GM19239 (cell line): ENCODE data around the gene PTPRN2.

ENCODE experiments used
- DNase-seq: peaks from one replicate; pipeline ENCODE4 v3.0.0; 2011; ENCODE audit warnings: low spot score; ENCODE audit not compliant: insufficient read length
- FAIRE-seq: peaks from 2 replicates; lab custom pipeline; 2011; peaks lifted over from hg19 to GRCh38; lab: Jason Lieb, UNC

Gene PTPRN2

GRCh38 chr7:157806711-157807110, 780.9 kb downstream of the PTPRN2 start:
- DNase-seq (no peak), FAIRE-seq (no peak)

GRCh38 chr7:157805713-157806112, 781.9 kb downstream of the PTPRN2 start:
- FAIRE-seq, result no peak
- no peak for DNase-seq

GRCh38 chr7:157803906-157804305, 783.7 kb downstream of the PTPRN2 start:
- FAIRE-seq (no peak), DNase-seq (no peak)

GRCh38 chr7:157801971-157802675, 785.5 kb downstream of the PTPRN2 start:
- DNase-seq (no peak), FAIRE-seq (no peak)

- FAIRE-seq, result no peak
- DNase-seq, result no peak
Measured at GRCh38 chr7:157801113-157801512, 786.5 kb downstream of the PTPRN2 start.

- DNase-seq, result no peak
- FAIRE-seq, result no peak
Measured at GRCh38 chr7:157800281-157800680, 787.3 kb downstream of the PTPRN2 start.

- FAIRE-seq (no peak), DNase-seq (no peak)
Measured at GRCh38 chr7:157799076-157799685, 788.4 kb downstream of the PTPRN2 start.

GRCh38 chr7:157797361-157797760, 790.3 kb downstream of the PTPRN2 start:
- FAIRE-seq, result no peak
- DNase-seq, result no peak

GRCh38 chr7:157796846-157797245, 790.8 kb downstream of the PTPRN2 start:
- DNase-seq (no peak), FAIRE-seq (no peak)

- no peak for FAIRE-seq
Measured at GRCh38 chr7:157795643-157796042, 792.0 kb downstream of the PTPRN2 start.

GRCh38 chr7:157795199-157795598, 792.4 kb downstream of the PTPRN2 start:
- FAIRE-seq, result no peak
- DNase-seq, result no peak

More at GRCh38 chr7:157795643-157796042, 792.0 kb downstream of the PTPRN2 start:
- no peak for DNase-seq

- no peak for FAIRE-seq
- DNase-seq, result no peak
Measured at GRCh38 chr7:157794746-157795065, 792.9 kb downstream of the PTPRN2 start.

- DNase-seq, result no peak
- no peak for FAIRE-seq
Measured at GRCh38 chr7:157793973-157794745, 793.5 kb downstream of the PTPRN2 start.

GRCh38 chr7:157793087-157793353, 794.6 kb downstream of the PTPRN2 start:
- FAIRE-seq, result no peak
- DNase-seq, result no peak

- FAIRE-seq (no peak), DNase-seq (no peak)
Measured at GRCh38 chr7:157792241-157793086, 795.2 kb downstream of the PTPRN2 start.

- FAIRE-seq (no peak), DNase-seq (no peak)
Measured at GRCh38 chr7:157791666-157792065, 796.0 kb downstream of the PTPRN2 start.

- FAIRE-seq (no peak), DNase-seq (no peak)
Measured at GRCh38 chr7:157791261-157791660, 796.4 kb downstream of the PTPRN2 start.

- FAIRE-seq, result no peak
- no peak for DNase-seq
Measured at GRCh38 chr7:157789942-157790341, 797.7 kb downstream of the PTPRN2 start.

- FAIRE-seq (no peak), DNase-seq (no peak)
Measured at GRCh38 chr7:157789094-157789493, 798.5 kb downstream of the PTPRN2 start.

- DNase-seq (no peak), FAIRE-seq (no peak)
Measured at GRCh38 chr7:157788573-157788972, 799.0 kb downstream of the PTPRN2 start.

- no peak for DNase-seq
- no peak for FAIRE-seq
Measured at GRCh38 chr7:157787275-157787701, 800.3 kb downstream of the PTPRN2 start.
